Fibroblast of lung (primary cell): ENCODE measurements around the gene GRM8. TPM values are rescaled to one million over a fixed set of nuclear protein-coding genes. Genes with fewer than 3 reads are reported as not detected.

ENCODE experiments used
- DNase-seq, 2 donors: peaks; one replicate each; pipeline versions ENCODE4 v3.0.0 to v3.0.0-alpha.2; 2010; ENCODE audit warnings: low read depth in 2 of 2
- H2AFZ ChIP-seq: 2 replicates; pipeline ENCODE4 v1.5.1; 2012; ENCODE audit warnings: low read length, control low read depth, inconsistent platforms
- H3K27ac ChIP-seq: 2 replicates; pipeline ENCODE4 v1.5.1; 2011; ENCODE audit warnings: low read length, control low read depth; ENCODE audit not compliant: insufficient read depth
- H3K27me3 ChIP-seq: 2 replicates; pipeline ENCODE4 v1.5.1; 2011; ENCODE audit warnings: mild to moderate bottlenecking, low read length; ENCODE audit not compliant: control insufficient read depth, insufficient read depth
- H3K36me3 ChIP-seq: 2 replicates; pipeline ENCODE4 v1.5.1; 2011; ENCODE audit warnings: low read length; ENCODE audit not compliant: control insufficient read depth, insufficient read depth
- H3K4me1 ChIP-seq: 2 replicates; pipeline ENCODE4 v1.5.1; 2011; ENCODE audit warnings: low read length; ENCODE audit not compliant: control insufficient read depth, insufficient read depth; ENCODE audit errors: extremely low read depth
- H3K4me2 ChIP-seq: 2 replicates; pipeline ENCODE4 v1.5.1; 2011; ENCODE audit warnings: low read length, control low read depth; ENCODE audit not compliant: insufficient read depth; ENCODE audit errors: extremely low read depth
- H3K4me3 ChIP-seq, 4 experiments: fragments of 200-600 bp in 1 of 4; sonication (generic) in 1 of 4; replicated peaks in 1 of 4; 2 replicates each; pipeline ENCODE4 v1.5.1; 2011 to 2016; ENCODE audit warnings: low read length in 4 of 4, low read depth in 3 of 4, mild to moderate bottlenecking in 3 of 4, control low read depth in 2 of 4, inconsistent platforms in 1 of 4, mixed read lengths in 1 of 4; ENCODE audit not compliant: insufficient read depth in 1 of 4; ENCODE audit errors: control extremely low read depth in 1 of 4
- H3K79me2 ChIP-seq: 2 replicates; pipeline ENCODE4 v1.5.1; 2012; ENCODE audit warnings: mild to moderate bottlenecking, low read length, inconsistent platforms; ENCODE audit not compliant: control insufficient read depth, insufficient read depth
- H3K9ac ChIP-seq: 2 replicates; pipeline ENCODE4 v1.5.1; 2011; ENCODE audit warnings: mild to moderate bottlenecking, low read length, control low read depth; ENCODE audit not compliant: insufficient read depth
- H3K9me3 ChIP-seq: 2 replicates; pipeline ENCODE4 v1.5.1; 2012; ENCODE audit warnings: low read depth, low read length; ENCODE audit not compliant: control insufficient read depth, insufficient read depth
- H4K20me1 ChIP-seq: 2 replicates; pipeline ENCODE4 v1.5.1; 2011; ENCODE audit warnings: low read length; ENCODE audit not compliant: control insufficient read depth, insufficient read depth; ENCODE audit errors: extremely low read depth
- EZH2 ChIP-seq: IDR thresholded peaks from 2 replicates; pipeline ENCODE4 v1.5.1; 2012; ENCODE audit warnings: low read length, control low read depth, mild to moderate bottlenecking; ENCODE audit errors: missing control alignments
- polyA plus RNA-seq, 2 donors: library from polyadenylated mRNA; depleted of rRNA in 1 of 2; stranded (reverse) in 1 of 2; unstranded in 1 of 2; fragments of >200 nt; gene quantifications; 2 replicates each; pipeline ENCODE4 v1.2.1, GENCODE V29; 2011 to 2012; ENCODE audit warnings: missing spikeins in 1 of 2
- total RNA-seq: library from RNA; depleted of rRNA; stranded (reverse); fragments of >200 nt; gene quantifications from 2 replicates; pipeline ENCODE4 v1.2.1, GENCODE V29; 2014
- TF ChIP-seq, protein P1 (sequence below), 2 donors: IDR thresholded peaks in 1 of 2; conservative IDR thresholded peaks in 1 of 2; 1 replicate in 1 of 2; 2 replicates in 1 of 2; pipeline ENCODE4 v1.5.1; 2011 to 2012; ENCODE audit warnings: low read length in 2 of 2, control low read depth in 1 of 2, inconsistent platforms in 1 of 2, low read depth in 1 of 2, mild to moderate bottlenecking in 1 of 2

GRM8 gene
- total and polyA plus RNA-seq, 2 donors (not counting 1 experiment from before 2014, with no cell fraction given), result not detected

GRCh38 chr7:126776498-126776897 is 476.2 kb downstream of the GRM8 start:
- Histone ChIP-seq H3K9me3 (no peaks in the 10 kb centered on the region), H3K4me2 (no peak overlapping the region), H3K9ac (no peak overlapping the region), H4K20me1 (no peaks in the 10 kb centered on the region), H3K79me2 (no peaks in the 10 kb centered on the region), H3K27ac (no peak overlapping the region), H3K36me3 (no peaks in the 10 kb centered on the region), H2AFZ (no peak overlapping the region), H3K27me3 (no peaks in the 10 kb centered on the region), H3K4me1 (no peaks in the 10 kb centered on the region), H3K4me3 (no peak overlapping the region)
- TF ChIP-seq, protein P1, sequence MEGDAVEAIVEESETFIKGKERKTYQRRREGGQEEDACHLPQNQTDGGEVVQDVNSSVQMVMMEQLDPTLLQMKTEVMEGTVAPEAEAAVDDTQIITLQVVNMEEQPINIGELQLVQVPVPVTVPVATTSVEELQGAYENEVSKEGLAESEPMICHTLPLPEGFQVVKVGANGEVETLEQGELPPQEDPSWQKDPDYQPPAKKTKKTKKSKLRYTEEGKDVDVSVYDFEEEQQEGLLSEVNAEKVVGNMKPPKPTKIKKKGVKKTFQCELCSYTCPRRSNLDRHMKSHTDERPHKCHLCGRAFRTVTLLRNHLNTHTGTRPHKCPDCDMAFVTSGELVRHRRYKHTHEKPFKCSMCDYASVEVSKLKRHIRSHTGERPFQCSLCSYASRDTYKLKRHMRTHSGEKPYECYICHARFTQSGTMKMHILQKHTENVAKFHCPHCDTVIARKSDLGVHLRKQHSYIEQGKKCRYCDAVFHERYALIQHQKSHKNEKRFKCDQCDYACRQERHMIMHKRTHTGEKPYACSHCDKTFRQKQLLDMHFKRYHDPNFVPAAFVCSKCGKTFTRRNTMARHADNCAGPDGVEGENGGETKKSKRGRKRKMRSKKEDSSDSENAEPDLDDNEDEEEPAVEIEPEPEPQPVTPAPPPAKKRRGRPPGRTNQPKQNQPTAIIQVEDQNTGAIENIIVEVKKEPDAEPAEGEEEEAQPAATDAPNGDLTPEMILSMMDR (conservative IDR thresholded peaks at IDR 0.05 in 1 of 2, IDR thresholded peaks at IDR 0.05 in 1 of 2; ENCODE audit: low read depth in 1 of 2, low read length in 2 of 2), result no peak
- TF ChIP-seq EZH2, result no peak
- DNase-seq, result no peak

- Histone ChIP-seq H3K4me3 (no peak overlapping the region), H4K20me1 (no peaks in the 10 kb centered on the region), H3K36me3 (no peaks in the 10 kb centered on the region), H3K4me1 (no peaks in the 10 kb centered on the region), H3K9me3 (no peaks in the 10 kb centered on the region), H3K4me2 (no peak overlapping the region), H3K27me3 (no peaks in the 10 kb centered on the region), H3K9ac (no peak overlapping the region), H3K79me2 (no peaks in the 10 kb centered on the region), H2AFZ (no peak overlapping the region), H3K27ac (no peak overlapping the region)
- DNase-seq, result no peak
- no peak for TF ChIP-seq EZH2
- TF ChIP-seq, protein P1 (conservative IDR thresholded peaks at IDR 0.05 in 1 of 2, IDR thresholded peaks at IDR 0.05 in 1 of 2; ENCODE audit: low read depth in 1 of 2, low read length in 2 of 2), result no peak
Measured at GRCh38 chr7:126774077-126774476, 478.7 kb downstream of the GRM8 start.

- no peak overlapping the region for H3K4me2 ChIP-seq
- no peak for DNase-seq
Measured at GRCh38 chr7:126768836-126769235, 483.9 kb downstream of the GRM8 start.

More at GRCh38 chr7:126768836-126769235, 483.9 kb downstream of the GRM8 start:
- Histone ChIP-seq H3K27me3 (no peaks in the 10 kb centered on the region), H3K9ac (no peak overlapping the region), H4K20me1 (no peaks in the 10 kb centered on the region), H2AFZ (no peak overlapping the region), H3K27ac (no peak overlapping the region), H3K9me3 (no peaks in the 10 kb centered on the region), H3K4me3 (no peak overlapping the region), H3K79me2 (no peaks in the 10 kb centered on the region), H3K4me1 (no peaks in the 10 kb centered on the region), H3K36me3 (no peaks in the 10 kb centered on the region)
- TF ChIP-seq, protein P1 (conservative IDR thresholded peaks at IDR 0.05 in 1 of 2, IDR thresholded peaks at IDR 0.05 in 1 of 2; ENCODE audit: low read depth in 1 of 2, low read length in 2 of 2), result no peak
- TF ChIP-seq EZH2, result no peak
